ENCODE measurements around the gene SYNE2. TPM values are rescaled to one million over a fixed set of nuclear protein-coding genes. Genes with fewer than 3 reads are reported as not detected.
A peak's percentile ranks its signal among the peaks of the same experiment; 100 is the strongest.

The SYNE2 gene
- total RNA-seq, 1 experiment from 2014 or later: 37.5 TPM

DNA sequence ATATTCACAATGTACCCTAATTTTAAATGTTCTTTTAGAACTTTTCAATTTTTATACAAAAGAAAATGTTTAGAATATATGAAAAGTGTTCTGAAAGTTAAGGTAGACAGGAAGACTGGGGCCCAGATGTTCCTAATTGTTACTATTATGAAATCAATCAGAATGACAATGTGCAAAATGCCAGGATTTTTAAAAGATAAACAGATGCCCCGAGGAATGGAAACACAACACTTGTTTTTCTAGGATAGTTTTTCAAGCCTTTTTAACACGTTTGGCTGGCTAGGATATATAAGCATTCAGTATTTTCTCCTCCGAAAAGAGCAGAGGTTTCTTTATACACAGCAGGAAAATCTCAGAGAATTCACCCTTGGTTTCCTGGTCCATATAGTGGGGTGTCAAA lies 334.5 kb downstream of the SYNE2 start:
- Histone ChIP-seq H3K27me3 (ENCODE audit: control insufficient read depth, insufficient read depth, low read length) (no peaks in the 10 kb centered on the region), H3K9me3 (ENCODE audit: control insufficient read depth, insufficient read depth, low read depth, low read length) (no peaks in the 10 kb centered on the region), H3K27ac (ENCODE audit: low read length) (no peak overlapping the region), H3K4me1 (ENCODE audit: control insufficient read depth, insufficient read depth, low read length) (no peaks in the 10 kb centered on the region), H3K4me3 (ENCODE audit: low read depth in 2 of 2, low read length in 2 of 2) (no peak overlapping the region), H3K36me3 (ENCODE audit: control insufficient read depth, insufficient read depth, low read length) (no peaks in the 10 kb centered on the region)
- BruUV-seq (replicated peaks): no TSS peak
- ATAC-seq: no peak
- intact Hi-C loops (cut with micrococcal nuclease; ENCODE audit: unreplicated experiment): no loop called here
- ChIA-PET CTCF (no interaction called here), POLR2A (no interaction called here)
- TF ChIP-seq, protein P1, sequence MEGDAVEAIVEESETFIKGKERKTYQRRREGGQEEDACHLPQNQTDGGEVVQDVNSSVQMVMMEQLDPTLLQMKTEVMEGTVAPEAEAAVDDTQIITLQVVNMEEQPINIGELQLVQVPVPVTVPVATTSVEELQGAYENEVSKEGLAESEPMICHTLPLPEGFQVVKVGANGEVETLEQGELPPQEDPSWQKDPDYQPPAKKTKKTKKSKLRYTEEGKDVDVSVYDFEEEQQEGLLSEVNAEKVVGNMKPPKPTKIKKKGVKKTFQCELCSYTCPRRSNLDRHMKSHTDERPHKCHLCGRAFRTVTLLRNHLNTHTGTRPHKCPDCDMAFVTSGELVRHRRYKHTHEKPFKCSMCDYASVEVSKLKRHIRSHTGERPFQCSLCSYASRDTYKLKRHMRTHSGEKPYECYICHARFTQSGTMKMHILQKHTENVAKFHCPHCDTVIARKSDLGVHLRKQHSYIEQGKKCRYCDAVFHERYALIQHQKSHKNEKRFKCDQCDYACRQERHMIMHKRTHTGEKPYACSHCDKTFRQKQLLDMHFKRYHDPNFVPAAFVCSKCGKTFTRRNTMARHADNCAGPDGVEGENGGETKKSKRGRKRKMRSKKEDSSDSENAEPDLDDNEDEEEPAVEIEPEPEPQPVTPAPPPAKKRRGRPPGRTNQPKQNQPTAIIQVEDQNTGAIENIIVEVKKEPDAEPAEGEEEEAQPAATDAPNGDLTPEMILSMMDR (IDR thresholded peaks at IDR 0.05): no peak
- TF ChIP-seq SIN3A (IDR thresholded peaks at IDR 0.05; ENCODE audit: borderline replicate concordance, insufficient read depth, low read depth, low read length) (no peak), POLR2AphosphoS5 (IDR thresholded peaks at IDR 0.05; ENCODE audit: low read depth, low read length) (no peak), TCF7L2 (IDR thresholded peaks at IDR 0.05; ENCODE audit: low read depth, low read length) (no peak)
- TF ChIP-seq, protein P2, sequence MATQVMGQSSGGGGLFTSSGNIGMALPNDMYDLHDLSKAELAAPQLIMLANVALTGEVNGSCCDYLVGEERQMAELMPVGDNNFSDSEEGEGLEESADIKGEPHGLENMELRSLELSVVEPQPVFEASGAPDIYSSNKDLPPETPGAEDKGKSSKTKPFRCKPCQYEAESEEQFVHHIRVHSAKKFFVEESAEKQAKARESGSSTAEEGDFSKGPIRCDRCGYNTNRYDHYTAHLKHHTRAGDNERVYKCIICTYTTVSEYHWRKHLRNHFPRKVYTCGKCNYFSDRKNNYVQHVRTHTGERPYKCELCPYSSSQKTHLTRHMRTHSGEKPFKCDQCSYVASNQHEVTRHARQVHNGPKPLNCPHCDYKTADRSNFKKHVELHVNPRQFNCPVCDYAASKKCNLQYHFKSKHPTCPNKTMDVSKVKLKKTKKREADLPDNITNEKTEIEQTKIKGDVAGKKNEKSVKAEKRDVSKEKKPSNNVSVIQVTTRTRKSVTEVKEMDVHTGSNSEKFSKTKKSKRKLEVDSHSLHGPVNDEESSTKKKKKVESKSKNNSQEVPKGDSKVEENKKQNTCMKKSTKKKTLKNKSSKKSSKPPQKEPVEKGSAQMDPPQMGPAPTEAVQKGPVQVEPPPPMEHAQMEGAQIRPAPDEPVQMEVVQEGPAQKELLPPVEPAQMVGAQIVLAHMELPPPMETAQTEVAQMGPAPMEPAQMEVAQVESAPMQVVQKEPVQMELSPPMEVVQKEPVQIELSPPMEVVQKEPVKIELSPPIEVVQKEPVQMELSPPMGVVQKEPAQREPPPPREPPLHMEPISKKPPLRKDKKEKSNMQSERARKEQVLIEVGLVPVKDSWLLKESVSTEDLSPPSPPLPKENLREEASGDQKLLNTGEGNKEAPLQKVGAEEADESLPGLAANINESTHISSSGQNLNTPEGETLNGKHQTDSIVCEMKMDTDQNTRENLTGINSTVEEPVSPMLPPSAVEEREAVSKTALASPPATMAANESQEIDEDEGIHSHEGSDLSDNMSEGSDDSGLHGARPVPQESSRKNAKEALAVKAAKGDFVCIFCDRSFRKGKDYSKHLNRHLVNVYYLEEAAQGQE (IDR thresholded peaks at IDR 0.05; ENCODE audit: insufficient read depth in 1 of 2, low read depth in 2 of 2, low read length in 1 of 2): no peak
- in situ Hi-C loops (cut with HindIII; ENCODE audit: low pct_unique_long_range_greater_than_20kb, low sequenced_read_pairs): no loop called here
- DNase-seq (ENCODE audit: low read depth, low spot score): no peak

DNA sequence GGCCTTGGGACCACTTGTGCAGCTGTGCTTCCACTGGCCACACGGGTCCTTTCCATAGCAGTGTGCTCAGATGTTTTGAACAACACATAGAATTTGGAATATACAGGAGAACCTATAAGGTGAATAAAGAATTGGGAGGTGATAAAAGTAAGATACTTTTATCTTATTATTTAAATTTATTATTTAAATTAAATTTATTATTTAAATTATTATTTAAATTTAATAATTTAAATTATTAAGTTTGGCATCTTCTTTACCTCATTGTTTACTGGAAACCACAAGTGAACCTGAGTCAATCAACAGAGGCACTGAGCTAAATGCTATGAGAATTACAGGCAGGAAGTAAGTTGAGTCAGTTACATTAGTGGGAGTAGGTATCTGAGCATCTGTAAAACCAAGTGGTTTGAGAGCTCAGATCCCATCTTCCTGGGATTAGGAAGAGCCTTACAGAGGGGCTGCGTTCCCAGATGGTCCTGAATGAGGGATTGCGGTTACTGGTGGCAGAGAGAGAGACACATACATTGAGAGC lies 338.2 kb downstream of the SYNE2 start:
- CTCF ChIA-PET: interaction anchor here (0.5 to 0.7 kb wide), 2 partner anchors 11 to 126 kb away, joined by 3 read pairs; no protein-coding TSS in a partner anchor
- no peak overlapping the region for H3K4me3 ChIP-seq (ENCODE audit: low read depth in 2 of 2, low read length in 2 of 2)
- intact Hi-C loops (cut with micrococcal nuclease; ENCODE audit: unreplicated experiment): no loop called here

DNA sequence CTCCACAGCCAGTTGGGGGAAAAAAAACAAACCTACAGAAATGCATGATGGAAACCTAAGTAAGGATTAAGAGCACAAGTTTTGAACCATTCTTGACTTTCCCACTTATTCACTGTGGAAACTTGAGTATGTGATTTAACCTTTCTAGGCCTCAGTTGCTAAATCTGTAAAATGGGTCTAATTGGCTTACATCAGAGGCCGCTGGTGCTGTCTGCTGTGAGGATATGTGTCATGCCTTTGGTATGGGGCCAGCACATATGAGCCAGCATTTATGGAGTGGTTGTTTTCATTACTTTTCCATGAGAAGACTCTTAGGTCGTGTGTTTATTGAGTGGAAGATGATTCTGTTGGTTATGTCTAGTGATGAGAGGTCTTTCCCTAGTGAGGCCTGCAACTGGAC lies 339.0 kb downstream of the SYNE2 start:
- H3K4me1 ChIP-seq (ENCODE audit: control insufficient read depth, insufficient read depth, low read length): no peaks in the 10 kb centered on the region
- no peaks in the 10 kb centered on the region for H3K9me3 ChIP-seq (ENCODE audit: control insufficient read depth, insufficient read depth, low read depth, low read length)
- BruUV-seq (replicated peaks): no TSS peak
- DNase-seq (ENCODE audit: low read depth, low spot score) (peak; percentile 17), ATAC-seq (no peak)
- no peak for TF ChIP-seq TCF7L2 (IDR thresholded peaks at IDR 0.05; ENCODE audit: low read depth, low read length)
- no peak for TF ChIP-seq SIN3A (IDR thresholded peaks at IDR 0.05; ENCODE audit: borderline replicate concordance, insufficient read depth, low read depth, low read length)
- no peak for TF ChIP-seq POLR2AphosphoS5 (IDR thresholded peaks at IDR 0.05; ENCODE audit: low read depth, low read length)
- TF ChIP-seq, protein P2 (IDR thresholded peaks at IDR 0.05; ENCODE audit: insufficient read depth in 1 of 2, low read depth in 2 of 2, low read length in 1 of 2): no peak
- TF ChIP-seq, protein P1 (IDR thresholded peaks at IDR 0.05): no peak
- no peaks in the 10 kb centered on the region for H3K27me3 ChIP-seq (ENCODE audit: control insufficient read depth, insufficient read depth, low read length)
- in situ Hi-C loops (cut with HindIII; ENCODE audit: low pct_unique_long_range_greater_than_20kb, low sequenced_read_pairs) (no loop called here), intact Hi-C loops (cut with micrococcal nuclease; ENCODE audit: unreplicated experiment) (no loop called here)
- no peaks in the 10 kb centered on the region for H3K36me3 ChIP-seq (ENCODE audit: control insufficient read depth, insufficient read depth, low read length)
- no peak overlapping the region for H3K27ac ChIP-seq (ENCODE audit: low read length)
- ChIA-PET POLR2A (interaction anchor here (0.7 kb wide), 1 partner anchor 375 kb away, joined by 3 read pairs; no protein-coding TSS in a partner anchor), CTCF (no interaction called here)
- H3K4me3 ChIP-seq (ENCODE audit: low read depth in 2 of 2, low read length in 2 of 2): no peak overlapping the region

More for the DNA sequence above, 338.2 kb downstream of the SYNE2 start:
- no peaks in the 10 kb centered on the region for H3K27me3 ChIP-seq (ENCODE audit: control insufficient read depth, insufficient read depth, low read length)
- no peaks in the 10 kb centered on the region for H3K36me3 ChIP-seq (ENCODE audit: control insufficient read depth, insufficient read depth, low read length)
- H3K9me3 ChIP-seq (ENCODE audit: control insufficient read depth, insufficient read depth, low read depth, low read length): no peaks in the 10 kb centered on the region
- H3K27ac ChIP-seq (ENCODE audit: low read length): no peak overlapping the region
- no peak for TF ChIP-seq SIN3A (IDR thresholded peaks at IDR 0.05; ENCODE audit: borderline replicate concordance, insufficient read depth, low read depth, low read length)
- no peak for TF ChIP-seq POLR2AphosphoS5 (IDR thresholded peaks at IDR 0.05; ENCODE audit: low read depth, low read length)
- H3K4me1 ChIP-seq (ENCODE audit: control insufficient read depth, insufficient read depth, low read length): no peaks in the 10 kb centered on the region
- in situ Hi-C loops (cut with HindIII; ENCODE audit: low pct_unique_long_range_greater_than_20kb, low sequenced_read_pairs): no loop called here
- ATAC-seq: no peak
- no peak for DNase-seq (ENCODE audit: low read depth, low spot score)
- POLR2A ChIA-PET: interaction anchor here (0.7 kb wide), 1 partner anchor 374 kb away, joined by 3 read pairs; no protein-coding TSS in a partner anchor
- no TSS peak for BruUV-seq (replicated peaks)

Measured in Panc1 (cell line).